ENCODE measurements around the gene FAT2. TPM values are rescaled to one million over a fixed set of nuclear protein-coding genes. Genes with fewer than 3 reads are reported as not detected.

Gene FAT2, protein sequence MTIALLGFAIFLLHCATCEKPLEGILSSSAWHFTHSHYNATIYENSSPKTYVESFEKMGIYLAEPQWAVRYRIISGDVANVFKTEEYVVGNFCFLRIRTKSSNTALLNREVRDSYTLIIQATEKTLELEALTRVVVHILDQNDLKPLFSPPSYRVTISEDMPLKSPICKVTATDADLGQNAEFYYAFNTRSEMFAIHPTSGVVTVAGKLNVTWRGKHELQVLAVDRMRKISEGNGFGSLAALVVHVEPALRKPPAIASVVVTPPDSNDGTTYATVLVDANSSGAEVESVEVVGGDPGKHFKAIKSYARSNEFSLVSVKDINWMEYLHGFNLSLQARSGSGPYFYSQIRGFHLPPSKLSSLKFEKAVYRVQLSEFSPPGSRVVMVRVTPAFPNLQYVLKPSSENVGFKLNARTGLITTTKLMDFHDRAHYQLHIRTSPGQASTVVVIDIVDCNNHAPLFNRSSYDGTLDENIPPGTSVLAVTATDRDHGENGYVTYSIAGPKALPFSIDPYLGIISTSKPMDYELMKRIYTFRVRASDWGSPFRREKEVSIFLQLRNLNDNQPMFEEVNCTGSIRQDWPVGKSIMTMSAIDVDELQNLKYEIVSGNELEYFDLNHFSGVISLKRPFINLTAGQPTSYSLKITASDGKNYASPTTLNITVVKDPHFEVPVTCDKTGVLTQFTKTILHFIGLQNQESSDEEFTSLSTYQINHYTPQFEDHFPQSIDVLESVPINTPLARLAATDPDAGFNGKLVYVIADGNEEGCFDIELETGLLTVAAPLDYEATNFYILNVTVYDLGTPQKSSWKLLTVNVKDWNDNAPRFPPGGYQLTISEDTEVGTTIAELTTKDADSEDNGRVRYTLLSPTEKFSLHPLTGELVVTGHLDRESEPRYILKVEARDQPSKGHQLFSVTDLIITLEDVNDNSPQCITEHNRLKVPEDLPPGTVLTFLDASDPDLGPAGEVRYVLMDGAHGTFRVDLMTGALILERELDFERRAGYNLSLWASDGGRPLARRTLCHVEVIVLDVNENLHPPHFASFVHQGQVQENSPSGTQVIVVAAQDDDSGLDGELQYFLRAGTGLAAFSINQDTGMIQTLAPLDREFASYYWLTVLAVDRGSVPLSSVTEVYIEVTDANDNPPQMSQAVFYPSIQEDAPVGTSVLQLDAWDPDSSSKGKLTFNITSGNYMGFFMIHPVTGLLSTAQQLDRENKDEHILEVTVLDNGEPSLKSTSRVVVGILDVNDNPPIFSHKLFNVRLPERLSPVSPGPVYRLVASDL (N-terminal part only)
- under 0.01 TPM in 1 of 2 replicates, not detected in the other for total RNA-seq

DNA sequence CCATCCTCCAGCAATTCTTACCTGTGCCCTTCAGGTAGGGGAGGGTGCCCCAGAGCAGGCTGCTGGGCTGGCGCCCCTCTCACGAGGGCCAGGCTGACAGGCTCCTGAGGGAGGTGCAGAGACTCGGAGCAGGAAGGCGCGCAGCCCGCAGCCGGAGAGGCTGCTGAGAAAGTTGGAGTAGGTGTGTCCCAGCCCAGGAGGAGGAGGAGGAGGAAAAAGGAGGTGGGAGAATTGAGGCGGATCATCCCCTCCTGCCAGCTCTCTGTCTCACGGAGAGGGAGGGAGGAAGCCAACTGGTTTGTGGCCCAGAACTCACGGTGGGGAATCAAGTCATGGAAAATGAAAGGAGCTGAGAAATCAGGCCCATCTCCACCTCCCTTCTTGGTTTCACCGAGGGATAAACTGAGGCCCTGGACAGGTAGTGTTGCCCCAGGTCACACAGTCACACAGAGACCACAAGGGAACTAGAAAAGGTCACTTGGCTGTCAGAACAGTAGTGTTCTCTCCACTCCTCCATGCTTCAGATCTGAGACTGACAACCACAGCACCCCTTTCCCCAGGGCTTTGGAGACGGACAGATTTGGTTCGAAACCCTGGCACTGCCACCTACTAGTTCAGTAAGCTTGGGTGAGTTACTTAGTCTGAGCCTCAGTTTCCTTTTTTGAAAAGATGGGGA lies at the start of gene FAT2:
TSS of gene FAT2 (minus strand) at position 188 of the 676 bp plus-strand sequence. CDS start 22,400 bp downstream, outside the sequence.

Other genes with a start within 250 kb of the FAT2 start
- not detected in 2 replicates for gene SLC36A2, start 243.8 kb downstream of the FAT2 start, total RNA-seq
- gene SLC36A1, start 143.7 kb downstream of the FAT2 start, total RNA-seq = 2.6 and 5.9 TPM in 2 replicates
- 702 and 1,012 TPM in 2 replicates for gene SPARC, start 95.6 kb upstream of the FAT2 start, total RNA-seq
- 69.3 and 95.5 TPM in 2 replicates for gene ATOX1, start 167.3 kb upstream of the FAT2 start, total RNA-seq
- 233 and 716 TPM in 2 replicates for gene G3BP1, start 180.6 kb upstream of the FAT2 start, total RNA-seq